Hepatocyte (in vitro differentiated cells): ENCODE measurements around the gene UBASH3A. TPM values are rescaled to one million over a fixed set of nuclear protein-coding genes. Genes with fewer than 3 reads are reported as not detected.

Source experiments
- DNase-seq: peaks from one replicate; pipeline ENCODE4 v3.0.0-alpha.2; 2016; ENCODE audit warnings: low spot score
- H2AFZ ChIP-seq: fragments of 200-600 bp; sonication (generic); 2 replicates; pipeline ENCODE4 v1.6.0; 2016; ENCODE audit warnings: antibody characterized with exemption, mild to moderate bottlenecking
- H3K27ac ChIP-seq: fragments of 200-600 bp; sonication (generic); 2 replicates; pipeline ENCODE4 v1.5.1; 2016; ENCODE audit warnings: mild to moderate bottlenecking
- H3K27me3 ChIP-seq: fragments of 200-600 bp; sonication (generic); 2 replicates; pipeline ENCODE4 v1.6.1; 2016
- H3K36me3 ChIP-seq: fragments of 200-600 bp; sonication (generic); replicated peaks from 2 replicates; pipeline ENCODE4 v1.5.1; 2016; ENCODE audit warnings: low read depth; ENCODE audit not compliant: insufficient read depth
- H3K4me1 ChIP-seq: fragments of 200-600 bp; sonication (generic); 2 replicates; pipeline ENCODE4 v1.5.1; 2016; ENCODE audit warnings: mild to moderate bottlenecking, moderate library complexity; ENCODE audit not compliant: insufficient read depth
- H3K4me2 ChIP-seq: fragments of 200-600 bp; sonication (generic); 2 replicates; pipeline ENCODE4 v1.6.0; 2016
- H3K4me3 ChIP-seq: fragments of 200-600 bp; sonication (generic); 2 replicates; pipeline ENCODE4 v1.5.1; 2016; ENCODE audit warnings: mild to moderate bottlenecking
- H3K79me2 ChIP-seq: fragments of 200-600 bp; sonication (generic); 2 replicates; pipeline ENCODE4 v1.6.0; 2017; ENCODE audit warnings: mild to moderate bottlenecking
- H3K9me2 ChIP-seq: fragments of 200-600 bp; sonication (generic); replicated peaks from 2 replicates; pipeline ENCODE4 v1.6.0; 2017; ENCODE audit warnings: mild to moderate bottlenecking; ENCODE audit not compliant: insufficient read depth
- H3K9me3 ChIP-seq: fragments of 200-600 bp; sonication (generic); 2 replicates; pipeline ENCODE4 v1.5.1; 2016; ENCODE audit warnings: low read depth, mild to moderate bottlenecking
- H4K20me1 ChIP-seq: fragments of 200-600 bp; sonication (generic); 2 replicates; pipeline ENCODE4 v1.6.0; 2016; ENCODE audit warnings: mild to moderate bottlenecking; ENCODE audit not compliant: insufficient read depth, poor library complexity, severe bottlenecking
- CTCF ChIP-seq: fragments of 200-600 bp; sonication (generic); IDR thresholded peaks from 2 replicates; pipeline ENCODE4 v1.5.1; 2016; ENCODE audit warnings: antibody characterized with exemption, mild to moderate bottlenecking; ENCODE audit not compliant: poor library complexity
- EZH2 ChIP-seq: fragments of 200-600 bp; sonication (generic); IDR thresholded peaks from 2 replicates; pipeline ENCODE4 v1.6.1; 2016; ENCODE audit warnings: antibody characterized with exemption, mild to moderate bottlenecking, borderline replicate concordance
- EZH2phosphoT487 ChIP-seq: fragments of 200-600 bp; sonication (generic); IDR thresholded peaks from one replicate; pipeline ENCODE4 v1.6.1; 2018; ENCODE audit warnings: antibody characterized with exemption, mild to moderate bottlenecking, low read depth, moderate library complexity; ENCODE audit not compliant: unreplicated experiment, severe bottlenecking
- WGBS: methylation state at CpG from one replicate; pipeline ENCODE4 v1.1.6; 2016; ENCODE audit warnings: low lambda C conversion rate; ENCODE audit errors: missing lambda C conversion rate; 5-methylcytosine and 5-hydroxymethylcytosine counted together
- polyA plus RNA-seq: library from polyadenylated mRNA; unstranded; fragments of >200 nt; fragmentation: Nextera tagmentation; extraction: Ambion mirVana; gene quantifications from 2 replicates; pipeline ENCODE4 v1.2.1, GENCODE V29; 2016
- total RNA-seq: library from RNA; depleted of rRNA; stranded (reverse); fragments of >200 nt; gene quantifications from 2 replicates; pipeline ENCODE4 v1.2.3, GENCODE V29; 2014

Gene UBASH3A
- total and polyA plus RNA-seq, 2 experiments from 2014 or later: not detected

- no peak overlapping the region for H3K4me3 ChIP-seq
- H3K79me2 ChIP-seq: no peaks in the 10 kb centered on the region
- H3K4me2 ChIP-seq: no peak overlapping the region
These were observed 28.7 kb upstream of the UBASH3A start for GRCh38 chr21:42374864-42375499.

GRCh38 chr21:42375506-42375905, 28.2 kb upstream of the UBASH3A start:
- no peaks in the 10 kb centered on the region for H3K27me3 ChIP-seq
- TF ChIP-seq EZH2phosphoT487 (no peak), CTCF (no peak), EZH2 (no peak)
- WGBS: 82% methylated on average over 11 of the region's 11 CpGs
- DNase-seq: no peak
- no peaks in the 10 kb centered on the region for H3K36me3 ChIP-seq
- no peak overlapping the region for H2AFZ ChIP-seq
- H3K9me2 ChIP-seq: no peaks in the 10 kb centered on the region
- H3K4me2 ChIP-seq: no peak overlapping the region
- H3K27ac ChIP-seq: no peak overlapping the region
- no peak overlapping the region for H3K4me3 ChIP-seq
- no peaks in the 10 kb centered on the region for H3K9me3 ChIP-seq
- H3K79me2 ChIP-seq: no peaks in the 10 kb centered on the region
- no peaks in the 10 kb centered on the region for H3K4me1 ChIP-seq
- no peaks in the 10 kb centered on the region for H4K20me1 ChIP-seq

More at GRCh38 chr21:42374864-42375499, 28.7 kb upstream of the UBASH3A start:
- H3K9me2 ChIP-seq: no peaks in the 10 kb centered on the region
- no peaks in the 10 kb centered on the region for H3K27me3 ChIP-seq
- 67% methylated on average over 11 of the region's 23 CpGs for WGBS
- H2AFZ ChIP-seq: no peak overlapping the region
- H3K36me3 ChIP-seq: no peaks in the 10 kb centered on the region
- DNase-seq: no peak
- H3K4me1 ChIP-seq: no peaks in the 10 kb centered on the region
- H4K20me1 ChIP-seq: no peaks in the 10 kb centered on the region
- H3K27ac ChIP-seq: no peak overlapping the region
- H3K9me3 ChIP-seq: no peaks in the 10 kb centered on the region
- TF ChIP-seq EZH2 (no peak), CTCF (no peak), EZH2phosphoT487 (no peak)

GRCh38 chr21:42375966-42376337, 27.8 kb upstream of the UBASH3A start:
- no peak overlapping the region for H3K4me2 ChIP-seq
- H3K36me3 ChIP-seq: no peaks in the 10 kb centered on the region
- no peak overlapping the region for H2AFZ ChIP-seq
- no peaks in the 10 kb centered on the region for H3K9me3 ChIP-seq
- H4K20me1 ChIP-seq: no peaks in the 10 kb centered on the region
- H3K27ac ChIP-seq: no peak overlapping the region
- no peaks in the 10 kb centered on the region for H3K27me3 ChIP-seq
- H3K9me2 ChIP-seq: no peaks in the 10 kb centered on the region
- H3K79me2 ChIP-seq: no peaks in the 10 kb centered on the region
- H3K4me1 ChIP-seq: no peaks in the 10 kb centered on the region
- 81% methylated on average over 3 of the region's 3 CpGs for WGBS
- no peak overlapping the region for H3K4me3 ChIP-seq
- TF ChIP-seq EZH2phosphoT487 (no peak), EZH2 (no peak), CTCF (no peak)
- DNase-seq: no peak
